Loucy (cell line): ENCODE data around the gene ARL13B.

Source experiments
- CTCF ChIP-seq: fragments of 200-600 bp; sonication (generic); conservative IDR thresholded peaks from 2 replicates; pipeline ENCODE4 v1.5.1; 2014; ENCODE audit warnings: mild to moderate bottlenecking, antibody characterized with exemption, low read length
- EZH2phosphoT487 ChIP-seq: fragments of 200-600 bp; IDR thresholded peaks from 2 replicates; pipeline ENCODE4 v1.6.1; 2018; ENCODE audit warnings: antibody characterized with exemption, mild to moderate bottlenecking, moderate library complexity, borderline replicate concordance

DNA sequence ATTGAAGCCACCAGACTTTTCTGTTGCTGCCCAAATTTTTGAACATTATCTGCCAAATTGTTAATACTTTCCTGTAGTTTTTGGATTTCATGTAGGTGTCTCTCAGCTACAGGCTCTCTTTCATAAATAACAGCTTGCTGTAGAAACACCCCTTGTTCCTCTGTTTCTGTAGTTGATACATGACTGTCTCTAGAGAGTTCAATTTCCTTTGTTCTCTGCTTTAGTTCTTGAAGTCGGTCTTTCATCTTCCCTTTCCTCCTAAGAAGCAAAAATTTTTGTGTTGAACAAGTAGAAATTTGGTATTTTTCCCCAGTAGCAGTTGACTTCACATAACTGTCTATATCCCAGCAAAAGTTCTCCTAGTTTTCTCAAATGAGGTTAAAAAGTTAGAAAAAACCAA lies 35.1 kb downstream of the ARL13B start:
- TF ChIP-seq CTCF: no peak
- TF ChIP-seq EZH2phosphoT487: no peak
